Measurements from ENCODE around the gene BASP1.

DNA sequence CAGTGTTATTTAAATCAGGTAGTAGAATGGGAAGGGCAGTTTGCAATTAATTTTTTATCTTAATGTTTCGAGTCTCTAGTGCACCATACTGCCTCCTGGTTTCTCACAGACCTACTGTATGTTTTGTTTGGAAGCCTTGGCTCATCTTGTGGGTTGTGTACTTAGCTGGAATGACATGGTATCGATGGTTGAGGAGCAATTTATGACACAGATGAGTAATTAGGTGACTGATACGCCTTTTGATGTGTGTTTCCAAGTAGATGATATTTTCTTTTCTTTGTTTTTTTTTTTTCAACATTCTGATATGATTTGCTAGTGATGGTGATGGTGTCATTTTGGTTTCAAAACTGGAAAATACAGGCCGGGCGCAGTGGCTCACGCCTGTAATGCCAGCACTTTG, 16.1 kb downstream of the BASP1 start:
- TF ChIP-seq POLR2A (IDR thresholded peaks at IDR 0.05) (no peak), EP300 (IDR thresholded peaks at IDR 0.05) (no peak), POLR2AphosphoS5 (IDR thresholded peaks at IDR 0.05) (no peak)
- TF ChIP-seq, protein P1, sequence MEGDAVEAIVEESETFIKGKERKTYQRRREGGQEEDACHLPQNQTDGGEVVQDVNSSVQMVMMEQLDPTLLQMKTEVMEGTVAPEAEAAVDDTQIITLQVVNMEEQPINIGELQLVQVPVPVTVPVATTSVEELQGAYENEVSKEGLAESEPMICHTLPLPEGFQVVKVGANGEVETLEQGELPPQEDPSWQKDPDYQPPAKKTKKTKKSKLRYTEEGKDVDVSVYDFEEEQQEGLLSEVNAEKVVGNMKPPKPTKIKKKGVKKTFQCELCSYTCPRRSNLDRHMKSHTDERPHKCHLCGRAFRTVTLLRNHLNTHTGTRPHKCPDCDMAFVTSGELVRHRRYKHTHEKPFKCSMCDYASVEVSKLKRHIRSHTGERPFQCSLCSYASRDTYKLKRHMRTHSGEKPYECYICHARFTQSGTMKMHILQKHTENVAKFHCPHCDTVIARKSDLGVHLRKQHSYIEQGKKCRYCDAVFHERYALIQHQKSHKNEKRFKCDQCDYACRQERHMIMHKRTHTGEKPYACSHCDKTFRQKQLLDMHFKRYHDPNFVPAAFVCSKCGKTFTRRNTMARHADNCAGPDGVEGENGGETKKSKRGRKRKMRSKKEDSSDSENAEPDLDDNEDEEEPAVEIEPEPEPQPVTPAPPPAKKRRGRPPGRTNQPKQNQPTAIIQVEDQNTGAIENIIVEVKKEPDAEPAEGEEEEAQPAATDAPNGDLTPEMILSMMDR (IDR thresholded peaks at IDR 0.05), result no peak
